ENCODE results near the gene SHANK2.

DNA sequence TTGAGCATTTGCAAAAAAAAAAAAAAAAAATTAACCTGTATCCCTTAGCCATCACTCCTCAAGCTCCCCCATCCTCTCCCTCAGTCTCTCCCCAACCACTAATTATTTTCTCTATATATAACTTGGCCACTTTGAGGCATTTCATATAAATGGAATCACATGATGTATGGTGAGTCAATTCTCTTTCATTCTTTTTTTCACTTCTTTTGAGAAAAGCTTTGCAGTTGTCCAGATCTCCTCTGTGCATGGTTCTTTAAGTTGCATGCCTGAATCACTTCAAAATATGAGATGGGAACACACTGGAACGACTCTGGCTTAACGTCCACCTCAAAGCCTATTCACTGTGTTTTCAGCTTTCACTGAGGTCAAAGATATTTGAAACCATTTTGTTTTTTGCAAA is 40.7 kb downstream of the SHANK2 start:
- TF ChIP-seq, protein P1, sequence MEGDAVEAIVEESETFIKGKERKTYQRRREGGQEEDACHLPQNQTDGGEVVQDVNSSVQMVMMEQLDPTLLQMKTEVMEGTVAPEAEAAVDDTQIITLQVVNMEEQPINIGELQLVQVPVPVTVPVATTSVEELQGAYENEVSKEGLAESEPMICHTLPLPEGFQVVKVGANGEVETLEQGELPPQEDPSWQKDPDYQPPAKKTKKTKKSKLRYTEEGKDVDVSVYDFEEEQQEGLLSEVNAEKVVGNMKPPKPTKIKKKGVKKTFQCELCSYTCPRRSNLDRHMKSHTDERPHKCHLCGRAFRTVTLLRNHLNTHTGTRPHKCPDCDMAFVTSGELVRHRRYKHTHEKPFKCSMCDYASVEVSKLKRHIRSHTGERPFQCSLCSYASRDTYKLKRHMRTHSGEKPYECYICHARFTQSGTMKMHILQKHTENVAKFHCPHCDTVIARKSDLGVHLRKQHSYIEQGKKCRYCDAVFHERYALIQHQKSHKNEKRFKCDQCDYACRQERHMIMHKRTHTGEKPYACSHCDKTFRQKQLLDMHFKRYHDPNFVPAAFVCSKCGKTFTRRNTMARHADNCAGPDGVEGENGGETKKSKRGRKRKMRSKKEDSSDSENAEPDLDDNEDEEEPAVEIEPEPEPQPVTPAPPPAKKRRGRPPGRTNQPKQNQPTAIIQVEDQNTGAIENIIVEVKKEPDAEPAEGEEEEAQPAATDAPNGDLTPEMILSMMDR (IDR thresholded peaks at IDR 0.05): no peak
- TF ChIP-seq POLR2A (IDR thresholded peaks at IDR 0.05): no peak
